ENCODE data around the gene LCLAT1. TPM values are rescaled to one million over a fixed set of nuclear protein-coding genes. Genes with fewer than 3 reads are reported as not detected.

Gene LCLAT1
- polyA plus RNA-seq, 4 donors, result 1.6 to 18.3 (median 7.1) TPM

DNA sequence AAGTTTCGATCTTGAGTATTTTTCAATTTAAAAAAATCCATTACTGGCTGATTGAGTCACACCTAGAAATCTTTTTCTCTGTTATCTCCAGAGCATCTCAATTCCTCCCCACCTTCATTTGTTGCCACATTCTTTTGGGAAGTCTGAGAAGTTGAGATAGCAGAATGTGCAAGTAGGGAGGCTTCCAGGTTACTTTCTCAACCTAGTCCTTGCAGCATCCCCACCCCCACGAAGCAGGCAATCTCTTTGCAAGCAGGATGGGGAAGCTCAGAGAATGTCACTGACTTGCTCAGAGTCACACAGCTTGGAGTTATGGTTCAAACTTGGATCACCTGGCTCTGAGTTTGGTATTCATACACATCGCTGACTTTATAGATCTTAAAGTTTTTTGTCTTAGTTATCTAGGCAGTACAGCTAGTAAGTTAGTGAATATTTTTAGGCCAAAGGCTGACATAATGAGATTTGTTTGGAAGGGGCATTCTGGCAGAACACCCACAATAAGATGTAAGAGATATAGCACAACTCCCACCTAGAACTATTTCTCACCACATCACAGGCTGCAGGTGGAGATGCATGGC, 25.9 kb upstream of the LCLAT1 start:
- 82 to 85% (median 85%) methylated on average over 3 of the region's 3 CpGs for WGBS, 3 donors
- Histone ChIP-seq H3K27me3 (ENCODE audit: control insufficient read depth in 3 of 3, insufficient read depth in 3 of 3, low read length in 3 of 3) (no peaks in the 10 kb centered on the region), H3K27ac (ENCODE audit: low read depth in 1 of 3, low read length in 2 of 3) (peak overlapping the region in 2 of 3 donors; percentile 6 to 15), H3K4me3 (ENCODE audit: low read depth in 1 of 3, low read length in 3 of 3) (no peak overlapping the region), H3K36me3 (ENCODE audit: control insufficient read depth in 3 of 3, insufficient read depth in 2 of 3, low read depth in 1 of 3, low read length in 3 of 3) (no peaks in the 10 kb centered on the region), H3K9me3 (ENCODE audit: control insufficient read depth in 2 of 2, insufficient read depth in 1 of 2, low read depth in 1 of 2, low read length in 1 of 2) (no peaks in the 10 kb centered on the region), H3K4me1 (ENCODE audit: control insufficient read depth in 3 of 3, insufficient read depth in 2 of 3, low read depth in 1 of 3, low read length in 2 of 3) (peaks cover 0 to 17% (median 3%) of the 10 kb centered on the region in 3 donors)
- FAIRE-seq, result no peak
- DNase-seq, result no peak

DNA sequence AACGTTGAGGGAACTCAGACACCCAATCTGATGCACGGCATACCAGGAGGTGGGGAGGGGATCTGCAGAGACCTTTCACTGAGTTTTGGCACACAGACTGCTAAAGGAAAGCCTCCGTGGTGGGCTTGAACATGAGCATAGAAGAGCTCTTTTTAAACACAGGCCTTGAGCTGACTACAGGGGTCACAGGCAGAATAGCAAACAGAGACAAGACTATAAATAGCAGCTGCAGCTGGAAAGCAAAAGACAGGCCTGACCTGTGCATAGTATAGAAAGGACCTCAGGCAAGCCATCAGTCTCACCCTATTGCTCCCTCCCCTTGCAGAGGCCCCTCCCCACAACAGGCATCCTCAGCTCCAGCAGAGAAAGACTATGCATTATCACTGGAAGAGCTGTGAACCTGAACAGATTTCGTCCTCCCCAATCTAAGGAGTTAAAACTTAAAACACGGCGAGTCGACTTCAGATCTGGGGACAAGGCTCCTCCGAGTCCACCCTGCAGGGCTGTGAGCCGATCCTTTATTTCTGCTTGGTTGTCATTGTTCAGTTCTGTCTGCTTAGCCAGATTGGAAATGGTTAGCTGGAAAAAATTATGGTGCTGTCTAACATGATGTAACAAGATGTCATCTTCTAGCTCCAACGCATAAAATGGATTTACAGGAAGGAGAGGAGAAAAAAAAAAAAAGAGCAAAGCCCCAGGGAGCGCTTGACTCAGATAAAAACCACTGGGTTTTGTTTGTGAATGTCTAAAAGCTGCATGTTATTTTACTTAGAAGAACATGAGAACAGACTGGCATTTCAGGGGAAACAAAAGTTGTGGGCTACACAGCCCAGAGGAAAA, 25.2 kb upstream of the LCLAT1 start:
- H3K4me1 ChIP-seq (ENCODE audit: control insufficient read depth in 3 of 3, insufficient read depth in 2 of 3, low read depth in 1 of 3, low read length in 2 of 3), result peaks cover 0 to 15% (median 3%) of the 10 kb centered on the region in 3 donors
- H3K27me3 ChIP-seq (ENCODE audit: control insufficient read depth in 3 of 3, insufficient read depth in 3 of 3, low read length in 3 of 3), result no peaks in the 10 kb centered on the region
- H3K27ac ChIP-seq (ENCODE audit: low read depth in 1 of 3, low read length in 2 of 3), result peak overlapping the region in 2 of 3 donors; percentile 6 to 22
- FAIRE-seq (no peak), DNase-seq (no peak)
- no peaks in the 10 kb centered on the region for H3K9me3 ChIP-seq (ENCODE audit: control insufficient read depth in 2 of 2, insufficient read depth in 1 of 2, low read depth in 1 of 2, low read length in 1 of 2)
- H3K4me3 ChIP-seq (ENCODE audit: low read depth in 1 of 3, low read length in 3 of 3), result no peak overlapping the region
- no peaks in the 10 kb centered on the region for H3K36me3 ChIP-seq (ENCODE audit: control insufficient read depth in 3 of 3, insufficient read depth in 2 of 3, low read depth in 1 of 3, low read length in 3 of 3)
- WGBS, 3 donors, result 52 to 74% (median 66%) methylated on average over 11 of the region's 11 CpGs

DNA sequence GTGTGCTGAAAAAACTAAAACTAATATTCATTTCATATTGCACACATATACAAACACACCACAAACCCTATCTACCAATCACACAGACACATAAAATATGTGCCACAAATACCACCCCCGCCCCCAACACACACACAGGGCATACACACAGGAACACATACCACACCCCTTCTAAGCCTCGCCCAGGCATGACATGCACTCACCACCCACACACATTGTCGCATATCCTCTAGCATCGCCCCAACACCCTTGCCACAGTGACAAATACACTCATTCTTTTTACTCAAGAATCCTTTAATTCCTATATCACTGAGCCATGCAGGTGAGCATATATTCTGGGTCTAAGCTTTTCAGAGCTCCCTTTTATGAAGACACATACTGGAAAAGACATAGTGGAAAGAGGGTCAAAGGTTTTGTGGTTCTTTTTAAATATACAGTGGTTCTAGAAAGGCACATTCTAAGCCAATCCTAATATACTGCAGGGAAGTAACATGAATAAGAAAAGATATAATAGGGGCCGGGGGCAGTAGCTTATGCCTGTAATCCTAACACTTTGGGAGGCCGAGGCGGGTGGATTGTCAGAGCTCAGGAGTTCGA, 24.5 kb upstream of the LCLAT1 start:
- Histone ChIP-seq H3K4me1 (ENCODE audit: control insufficient read depth in 3 of 3, insufficient read depth in 2 of 3, low read depth in 1 of 3, low read length in 2 of 3) (peaks cover 0 to 13% (median 0%) of the 10 kb centered on the region in 3 donors), H3K9me3 (ENCODE audit: control insufficient read depth in 2 of 2, insufficient read depth in 1 of 2, low read depth in 1 of 2, low read length in 1 of 2) (no peaks in the 10 kb centered on the region), H3K27ac (ENCODE audit: low read depth in 1 of 3, low read length in 2 of 3) (peak overlapping the region in 1 of 3 donors; percentile 22), H3K36me3 (ENCODE audit: control insufficient read depth in 3 of 3, insufficient read depth in 2 of 3, low read depth in 1 of 3, low read length in 3 of 3) (no peaks in the 10 kb centered on the region), H3K27me3 (ENCODE audit: control insufficient read depth in 3 of 3, insufficient read depth in 3 of 3, low read length in 3 of 3) (no peaks in the 10 kb centered on the region), H3K4me3 (ENCODE audit: low read depth in 1 of 3, low read length in 3 of 3) (no peak overlapping the region)
- FAIRE-seq (no peak), DNase-seq (peak in 1 of 2 donors; percentile 34)
- WGBS, 3 donors, result 59 to 71% (median 65%) methylated on average over 8 of the region's 8 CpGs

DNA sequence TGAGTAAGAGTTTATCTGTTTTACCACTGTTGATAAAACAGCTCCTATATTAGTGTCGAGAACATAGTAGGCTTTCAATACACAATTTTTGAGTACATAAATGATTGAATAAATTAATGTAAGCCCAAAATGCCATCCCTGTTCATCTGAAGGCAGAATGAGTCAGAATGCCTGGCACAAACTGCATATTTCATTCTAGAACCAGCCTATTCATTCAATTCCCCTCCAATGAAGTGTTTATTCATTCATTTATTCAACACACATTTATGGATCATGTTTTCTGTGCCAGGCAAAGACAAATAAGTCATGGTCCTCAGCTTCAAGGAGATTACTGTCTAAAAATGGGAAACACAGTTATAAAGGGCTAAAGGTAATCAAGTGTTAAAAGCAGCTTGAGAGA, 22.8 kb upstream of the LCLAT1 start:
- Histone ChIP-seq H3K27ac (ENCODE audit: low read depth in 1 of 3, low read length in 2 of 3) (no peak overlapping the region), H3K4me1 (ENCODE audit: control insufficient read depth in 3 of 3, insufficient read depth in 2 of 3, low read depth in 1 of 3, low read length in 2 of 3) (peaks cover 0 to 15% (median 0%) of the 10 kb centered on the region in 3 donors), H3K4me3 (ENCODE audit: low read depth in 1 of 3, low read length in 3 of 3) (no peak overlapping the region), H3K36me3 (ENCODE audit: control insufficient read depth in 3 of 3, insufficient read depth in 2 of 3, low read depth in 1 of 3, low read length in 3 of 3) (no peaks in the 10 kb centered on the region), H3K9me3 (ENCODE audit: control insufficient read depth in 2 of 2, insufficient read depth in 1 of 2, low read depth in 1 of 2, low read length in 1 of 2) (no peaks in the 10 kb centered on the region), H3K27me3 (ENCODE audit: control insufficient read depth in 3 of 3, insufficient read depth in 3 of 3, low read length in 3 of 3) (no peaks in the 10 kb centered on the region)
- DNase-seq, result no peak
- 95 to 100% (median 98%) methylated on average over 1 of the region's 1 CpG for WGBS, 3 donors
- no peak for FAIRE-seq

DNA sequence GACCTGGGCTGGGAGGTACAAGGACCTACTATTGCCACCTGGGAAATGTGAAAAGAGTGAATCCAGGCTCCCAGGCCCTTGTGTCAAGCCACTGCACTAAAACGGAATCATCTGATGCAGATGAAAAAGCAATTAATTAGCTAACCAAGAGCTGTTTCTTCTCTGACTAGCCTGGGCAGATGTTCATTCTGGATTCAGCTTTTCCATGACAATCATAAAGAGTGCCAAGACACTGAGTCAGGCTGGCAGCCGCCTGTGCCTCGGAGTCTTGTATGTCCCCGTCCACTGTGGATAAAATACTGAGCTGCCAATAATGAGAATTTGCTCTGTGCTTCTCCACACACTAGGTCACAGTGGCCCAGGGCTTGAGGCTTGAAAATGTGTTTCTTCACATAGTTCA, 21.7 kb upstream of the LCLAT1 start:
- no peak overlapping the region for H3K27ac ChIP-seq (ENCODE audit: low read depth in 1 of 3, low read length in 2 of 3)
- FAIRE-seq, result no peak
- H3K4me3 ChIP-seq (ENCODE audit: low read depth in 1 of 3, low read length in 3 of 3), result no peak overlapping the region
- peaks cover 0 to 15% (median 0%) of the 10 kb centered on the region in 3 donors for H3K4me1 ChIP-seq (ENCODE audit: control insufficient read depth in 3 of 3, insufficient read depth in 2 of 3, low read depth in 1 of 3, low read length in 2 of 3)
- H3K27me3 ChIP-seq (ENCODE audit: control insufficient read depth in 3 of 3, insufficient read depth in 3 of 3, low read length in 3 of 3), result no peaks in the 10 kb centered on the region
- WGBS, 3 donors, result 84 to 94% (median 87%) methylated on average over 4 of the region's 4 CpGs
- H3K36me3 ChIP-seq (ENCODE audit: control insufficient read depth in 3 of 3, insufficient read depth in 2 of 3, low read depth in 1 of 3, low read length in 3 of 3), result no peaks in the 10 kb centered on the region
- no peak for DNase-seq
- no peaks in the 10 kb centered on the region for H3K9me3 ChIP-seq (ENCODE audit: control insufficient read depth in 2 of 2, insufficient read depth in 1 of 2, low read depth in 1 of 2, low read length in 1 of 2)

DNA sequence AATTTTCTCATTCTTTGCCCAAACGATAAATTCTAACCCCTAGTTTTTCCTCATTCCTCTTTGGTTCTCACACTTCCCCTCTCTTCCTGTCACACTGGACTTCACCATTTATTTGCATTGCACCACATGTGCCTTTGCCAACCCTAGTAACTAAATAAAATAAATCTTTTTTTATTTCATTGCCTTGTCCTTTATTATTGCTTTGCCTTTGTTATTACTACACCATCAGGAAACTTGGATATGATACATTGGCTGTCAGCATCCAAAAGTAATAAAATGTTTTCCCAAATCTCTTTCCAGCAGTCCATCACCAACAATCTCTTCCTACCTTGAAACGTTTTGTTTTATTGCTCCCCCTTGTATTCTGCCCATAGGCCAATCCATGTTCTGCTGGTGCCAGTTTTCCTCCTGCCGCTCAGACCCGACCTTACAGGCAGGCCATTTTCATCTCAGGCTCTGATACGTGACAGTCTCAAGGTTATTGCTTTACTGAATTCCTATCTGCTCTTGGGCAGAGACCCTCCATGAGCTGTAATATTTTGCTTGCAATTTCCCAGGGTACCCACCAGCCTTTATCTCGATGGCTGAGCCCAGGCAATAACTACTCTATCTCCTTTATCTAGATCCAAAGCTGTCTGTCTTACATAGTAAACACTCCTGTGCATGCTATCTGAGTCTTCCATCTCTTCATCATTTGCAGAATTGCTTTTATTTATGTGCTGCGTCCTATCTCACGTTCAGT, 19.3 kb upstream of the LCLAT1 start:
- Histone ChIP-seq H3K27ac (ENCODE audit: low read depth in 1 of 3, low read length in 2 of 3) (no peak overlapping the region), H3K4me1 (ENCODE audit: control insufficient read depth in 3 of 3, insufficient read depth in 2 of 3, low read depth in 1 of 3, low read length in 2 of 3) (peaks cover 0 to 2% (median 0%) of the 10 kb centered on the region in 3 donors), H3K36me3 (ENCODE audit: control insufficient read depth in 3 of 3, insufficient read depth in 2 of 3, low read depth in 1 of 3, low read length in 3 of 3) (no peaks in the 10 kb centered on the region), H3K4me3 (ENCODE audit: low read depth in 1 of 3, low read length in 3 of 3) (no peak overlapping the region), H3K27me3 (ENCODE audit: control insufficient read depth in 3 of 3, insufficient read depth in 3 of 3, low read length in 3 of 3) (no peaks in the 10 kb centered on the region), H3K9me3 (ENCODE audit: control insufficient read depth in 2 of 2, insufficient read depth in 1 of 2, low read depth in 1 of 2, low read length in 1 of 2) (no peaks in the 10 kb centered on the region)
- 54 to 70% (median 63%) methylated on average over 8 of the region's 8 CpGs for WGBS, 3 donors
- DNase-seq, result no peak
- FAIRE-seq, result no peak

DNA sequence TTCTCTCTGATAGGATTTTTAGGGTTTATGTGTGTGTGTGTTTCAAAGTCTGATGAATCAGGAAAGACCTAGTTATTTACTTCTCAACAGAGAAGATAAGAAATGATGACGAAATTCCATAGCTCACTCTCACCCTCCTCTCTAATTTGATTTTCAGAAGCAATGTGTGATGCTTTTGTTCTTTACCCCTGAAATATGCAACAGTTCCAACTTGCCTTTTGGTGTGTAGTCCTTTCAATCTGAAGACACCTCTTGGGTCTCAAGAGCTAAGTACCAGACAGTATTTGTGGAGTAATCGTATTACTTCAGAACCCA, 18.7 kb upstream of the LCLAT1 start:
- Histone ChIP-seq H3K4me3 (ENCODE audit: low read depth in 1 of 3, low read length in 3 of 3) (no peak overlapping the region), H3K4me1 (ENCODE audit: control insufficient read depth in 3 of 3, insufficient read depth in 2 of 3, low read depth in 1 of 3, low read length in 2 of 3) (peaks cover 0 to 2% (median 0%) of the 10 kb centered on the region in 3 donors), H3K36me3 (ENCODE audit: control insufficient read depth in 3 of 3, insufficient read depth in 2 of 3, low read depth in 1 of 3, low read length in 3 of 3) (no peaks in the 10 kb centered on the region), H3K27ac (ENCODE audit: low read depth in 1 of 3, low read length in 2 of 3) (no peak overlapping the region), H3K27me3 (ENCODE audit: control insufficient read depth in 3 of 3, insufficient read depth in 3 of 3, low read length in 3 of 3) (no peaks in the 10 kb centered on the region), H3K9me3 (ENCODE audit: control insufficient read depth in 2 of 2, insufficient read depth in 1 of 2, low read depth in 1 of 2, low read length in 1 of 2) (no peaks in the 10 kb centered on the region)
- DNase-seq (no peak), FAIRE-seq (no peak)
- 59 to 73% (median 63%) methylated on average over 2 of the region's 2 CpGs for WGBS, 3 donors

DNA sequence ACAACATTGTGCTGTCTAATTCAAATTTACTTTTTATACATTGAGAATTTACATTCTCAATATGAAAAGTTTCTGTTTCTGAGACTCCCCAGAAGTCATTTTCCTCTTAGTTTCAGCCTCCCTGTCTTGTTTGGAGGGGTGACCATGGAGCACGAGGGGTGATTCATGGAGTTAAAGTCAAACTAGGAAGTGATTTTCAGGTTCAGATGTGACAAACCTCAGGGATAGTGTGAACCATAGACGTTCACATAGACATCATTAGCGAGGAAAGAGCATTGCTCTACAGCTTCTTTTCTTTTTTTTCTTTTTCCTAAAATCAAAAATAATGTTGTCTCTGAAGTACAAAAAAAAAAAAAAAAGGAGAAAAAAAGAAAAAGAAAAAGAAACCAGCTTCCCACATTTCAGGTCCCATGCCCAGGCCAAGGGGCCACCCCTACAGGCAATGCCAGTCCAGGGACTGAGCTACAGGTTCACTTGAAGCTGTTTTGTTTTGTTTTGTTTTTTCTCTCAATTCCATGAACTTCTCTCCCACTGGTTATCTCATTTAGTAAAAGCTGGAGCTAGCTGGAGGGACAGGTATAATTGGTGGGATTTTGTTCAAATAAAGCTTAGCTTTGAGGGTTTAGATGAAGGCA, 18.1 kb upstream of the LCLAT1 start:
- Histone ChIP-seq H3K4me1 (ENCODE audit: control insufficient read depth in 3 of 3, insufficient read depth in 2 of 3, low read depth in 1 of 3, low read length in 2 of 3) (peaks cover 0 to 2% (median 0%) of the 10 kb centered on the region in 3 donors), H3K36me3 (ENCODE audit: control insufficient read depth in 3 of 3, insufficient read depth in 2 of 3, low read depth in 1 of 3, low read length in 3 of 3) (no peaks in the 10 kb centered on the region), H3K9me3 (ENCODE audit: control insufficient read depth in 2 of 2, insufficient read depth in 1 of 2, low read depth in 1 of 2, low read length in 1 of 2) (no peaks in the 10 kb centered on the region), H3K27me3 (ENCODE audit: control insufficient read depth in 3 of 3, insufficient read depth in 3 of 3, low read length in 3 of 3) (no peaks in the 10 kb centered on the region), H3K4me3 (ENCODE audit: low read depth in 1 of 3, low read length in 3 of 3) (no peak overlapping the region), H3K27ac (ENCODE audit: low read depth in 1 of 3, low read length in 2 of 3) (no peak overlapping the region)
- WGBS, 3 donors, result 58 to 80% (median 78%) methylated on average over 3 of the region's 3 CpGs
- DNase-seq (no peak), FAIRE-seq (no peak)
